PC-9 (cell line): Measurements from ENCODE around the gene PSMG3.

Experiments used
- CTCF ChIP-seq: fragments of 200-600 bp; sonication (generic); conservative IDR thresholded peaks from 2 replicates; pipeline ENCODE4 v1.6.1; 2017; ENCODE audit warnings: mixed run types, antibody characterized with exemption, mild to moderate bottlenecking, moderate library complexity
- EZH2 ChIP-seq: fragments of 200-600 bp; sonication (generic); IDR thresholded peaks from 2 replicates; pipeline ENCODE4 v1.8.0; 2017; ENCODE audit warnings: antibody characterized with exemption, low read depth

- TF ChIP-seq CTCF (no peak), EZH2 (no peak)
Measured at GRCh38 chr7:1562116-1562515, 7.7 kb downstream of the PSMG3 start.
